ENCODE results near the gene FTSJ1.
"Not testable (repeated sequence)": the region's sequence is repeated elsewhere in the genome, so short reads cannot be mapped to it uniquely, and the experiment has no call there.

Gene FTSJ1

GRCh38 chrX:48498374-48498809 is 22.4 kb downstream of the FTSJ1 start:
- peak in 1 of 2 donors; percentile 2 for DNase-seq

DNA sequence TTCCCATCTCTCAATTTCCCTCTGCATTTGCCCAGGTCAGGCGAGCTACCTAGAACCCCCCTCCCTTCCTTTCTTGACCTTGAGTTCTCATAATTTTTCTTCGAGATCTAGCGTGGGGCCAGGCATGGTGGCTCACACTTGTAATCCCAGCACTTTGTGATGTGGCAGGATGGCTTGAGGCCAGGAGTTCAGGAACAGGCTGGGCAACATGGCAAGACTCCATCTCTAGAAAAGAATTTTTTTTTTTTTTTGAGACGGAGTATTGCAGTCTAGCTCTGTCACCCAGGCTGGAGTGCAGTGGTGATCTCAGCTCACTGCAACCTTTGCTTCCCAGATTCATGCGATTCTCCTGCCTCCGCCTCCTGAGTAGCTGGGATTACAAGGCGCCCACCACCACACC is 28.3 kb downstream of the FTSJ1 start:
- DNase-seq = no peak

GRCh38 chrX:48505481-48505880 is 29.5 kb downstream of the FTSJ1 start:
- no peak for DNase-seq

GRCh38 chrX:48507246-48507645 is 31.2 kb downstream of the FTSJ1 start:
- DNase-seq = no peak

DNA sequence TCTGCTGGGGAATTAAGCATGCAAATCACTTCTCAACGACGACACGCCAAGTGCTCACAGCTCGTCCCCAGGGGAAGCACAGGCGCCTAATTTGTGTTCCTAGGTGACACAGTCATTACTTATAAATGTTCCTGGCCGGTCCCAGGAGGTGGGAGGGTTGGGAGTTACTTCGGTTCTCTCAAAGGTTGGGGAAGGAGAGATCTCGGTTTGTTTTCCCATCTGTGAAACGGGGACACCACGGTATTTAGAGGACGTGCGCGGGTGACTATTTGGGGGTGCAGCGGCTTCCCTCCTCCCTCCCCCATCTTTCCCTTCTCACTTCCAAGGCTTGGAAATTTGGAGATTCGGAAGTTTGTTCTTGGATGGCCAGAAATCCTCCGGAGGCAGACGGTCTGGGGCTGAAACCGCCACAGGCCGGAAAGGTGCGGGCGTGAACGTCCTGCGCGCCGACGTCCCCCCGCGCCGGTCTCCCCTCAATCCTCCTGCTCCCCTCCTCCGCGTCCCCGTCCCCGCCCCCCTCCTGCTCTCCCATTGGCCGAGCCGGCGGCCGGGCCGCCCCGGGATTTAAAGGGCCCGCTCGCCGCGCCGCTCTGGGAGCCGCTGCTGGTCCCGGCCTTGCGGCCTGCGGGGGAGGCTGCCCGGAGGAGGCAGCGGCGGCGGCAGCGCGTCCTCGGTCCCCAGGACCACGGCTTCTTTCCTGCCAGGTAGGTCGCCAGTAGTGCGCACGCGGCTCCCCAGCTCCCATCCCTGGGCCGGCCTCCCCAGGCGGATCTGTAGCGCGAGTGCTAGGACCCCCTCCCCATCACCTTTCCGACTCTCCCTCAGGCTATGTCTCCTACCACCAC is 32.6 kb downstream of the FTSJ1 start, which contains the start of gene PORCN:
Gene PORCN, plus strand, starts transcription at position 593 of the 845 bp plus-strand sequence. CDS start 829 bp downstream, outside the sequence.
- peak; percentile 7 to 43 for DNase-seq

GRCh38 chrX:48509245-48509590 is 33.2 kb downstream of the FTSJ1 start:
- DNase-seq = no peak

DNA sequence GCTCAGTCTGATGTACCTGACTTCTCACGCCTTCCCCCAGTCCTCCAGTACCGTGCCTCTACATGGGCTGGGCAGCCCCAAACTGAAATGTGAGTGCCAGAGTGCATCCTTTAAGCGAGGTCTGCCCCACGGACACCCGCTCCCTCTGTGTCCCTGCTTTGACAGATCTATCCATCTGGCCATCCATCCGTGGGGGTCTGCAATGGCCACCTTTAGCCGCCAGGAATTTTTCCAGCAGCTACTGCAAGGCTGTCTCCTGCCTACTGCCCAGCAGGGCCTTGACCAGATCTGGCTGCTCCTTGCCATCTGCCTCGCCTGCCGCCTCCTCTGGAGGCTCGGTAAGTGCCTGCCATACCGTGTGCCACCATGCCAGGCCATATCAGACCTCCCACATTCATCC is 33.6 kb downstream of the FTSJ1 start:
- no peak for DNase-seq

- DNase-seq = no peak
These were observed 35.6 kb downstream of the FTSJ1 start for GRCh38 chrX:48511560-48511959.

DNA sequence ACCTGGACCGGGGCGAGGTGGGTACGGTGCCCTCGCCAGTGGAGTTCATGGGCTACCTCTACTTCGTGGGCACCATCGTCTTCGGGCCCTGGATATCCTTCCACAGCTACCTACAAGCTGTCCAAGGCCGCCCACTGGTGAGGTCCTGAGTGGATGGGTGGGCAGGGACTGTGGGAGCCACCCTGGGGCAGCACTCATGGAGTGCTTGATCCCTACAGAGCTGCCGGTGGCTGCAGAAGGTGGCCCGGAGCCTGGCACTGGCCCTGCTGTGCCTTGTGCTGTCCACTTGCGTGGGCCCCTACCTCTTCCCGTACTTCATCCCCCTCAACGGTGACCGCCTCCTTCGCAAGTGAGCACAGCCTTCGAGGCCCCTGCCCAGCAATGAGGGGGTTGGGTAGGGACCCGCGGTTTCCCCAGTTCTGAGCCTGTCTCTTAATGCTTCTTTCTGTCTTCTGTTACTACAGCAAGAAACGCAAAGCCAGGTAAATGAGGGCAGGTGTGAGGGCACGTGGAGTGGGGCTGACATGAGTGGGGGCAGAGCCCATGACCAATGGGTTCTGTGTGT is 36.5 kb downstream of the FTSJ1 start:
- DNase-seq = no peak

DNA sequence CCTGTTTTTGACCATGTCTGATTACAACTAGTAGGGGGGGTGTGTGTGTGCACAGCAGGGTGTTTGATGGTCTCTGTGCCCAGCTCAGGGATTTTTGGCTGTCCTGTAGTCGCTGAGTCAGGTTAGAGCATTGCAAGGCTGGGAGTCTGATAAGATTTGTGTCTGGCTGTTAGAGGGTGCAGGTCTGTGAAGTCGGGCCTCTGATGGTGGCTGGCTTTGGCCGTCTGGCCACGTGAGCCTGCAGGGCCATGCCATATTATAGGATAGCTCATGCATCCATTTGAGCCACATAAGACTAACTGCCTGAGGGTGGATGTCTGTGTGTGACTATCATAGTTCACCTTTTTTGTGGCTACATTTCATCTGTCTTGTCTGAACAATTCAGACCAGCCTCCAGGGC is 37.7 kb downstream of the FTSJ1 start:
- DNase-seq = no peak

- no peak for DNase-seq
These were observed 38.3 kb downstream of the FTSJ1 start for GRCh38 chrX:48514126-48514806.

- DNase-seq = no peak
These were observed 39.0 kb downstream of the FTSJ1 start for GRCh38 chrX:48514868-48515460.

DNA sequence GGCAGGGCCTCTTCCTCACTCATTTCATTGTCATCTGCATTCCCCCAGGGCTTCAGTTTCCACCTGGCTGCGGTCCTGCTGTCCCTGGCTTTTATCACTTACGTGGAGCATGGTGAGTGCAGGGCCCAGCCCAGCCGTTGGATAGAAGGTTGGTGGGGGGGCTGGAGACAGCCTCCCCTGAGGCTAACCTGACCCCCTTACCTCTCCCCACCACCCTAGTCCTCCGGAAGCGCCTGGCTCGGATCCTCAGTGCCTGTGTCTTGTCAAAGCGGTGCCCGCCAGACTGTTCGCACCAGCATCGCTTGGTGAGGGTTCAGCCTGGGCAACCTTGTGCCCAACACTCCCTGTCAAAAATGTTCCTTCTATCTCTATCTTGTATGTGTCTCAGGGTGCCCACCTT is 39.8 kb downstream of the FTSJ1 start:
- no peak for DNase-seq

- DNase-seq = no peak
These were observed 40.3 kb downstream of the FTSJ1 start for GRCh38 chrX:48516285-48516684.

DNA sequence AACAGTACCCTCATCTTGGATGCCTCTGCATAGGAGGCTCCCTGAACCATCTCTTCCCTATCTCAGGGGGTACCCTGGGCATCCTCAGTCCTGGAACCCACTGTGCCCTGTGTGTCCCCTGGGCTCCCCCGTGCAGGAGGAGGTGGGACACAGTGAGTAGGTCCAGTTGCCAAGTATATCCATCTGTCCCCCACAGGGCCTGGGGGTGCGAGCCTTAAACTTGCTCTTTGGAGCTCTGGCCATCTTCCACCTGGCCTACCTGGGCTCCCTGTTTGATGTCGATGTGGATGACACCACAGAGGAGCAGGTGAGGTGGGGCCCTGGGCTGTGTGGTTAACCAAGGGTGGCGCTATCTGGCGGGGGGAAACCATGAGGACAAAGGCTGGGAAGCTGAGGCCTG is 41.0 kb downstream of the FTSJ1 start:
- DNase-seq = no peak

DNA sequence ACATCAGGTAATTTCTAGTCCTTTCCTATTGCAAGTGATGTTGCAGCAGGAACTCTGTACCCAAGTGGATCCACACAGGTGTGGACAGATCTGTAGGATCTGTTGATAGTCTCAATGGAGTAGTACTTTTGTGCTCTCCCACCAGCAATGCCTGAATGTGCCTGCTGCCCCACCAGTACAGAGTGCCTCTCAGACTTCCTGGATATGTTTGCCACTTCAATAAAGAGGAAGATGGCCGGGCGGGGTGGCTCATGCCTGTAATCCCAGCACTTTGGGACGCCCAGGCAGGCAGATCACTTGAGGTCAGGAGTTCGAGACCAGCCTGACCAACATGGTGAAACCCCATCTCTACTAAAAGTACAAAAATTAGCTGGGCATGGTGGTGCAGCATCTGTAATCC is 43.5 kb downstream of the FTSJ1 start:
- not testable (repeated sequence) for DNase-seq

- DNase-seq = no peak
These were observed 44.5 kb downstream of the FTSJ1 start for GRCh38 chrX:48520455-48520854.

DNA sequence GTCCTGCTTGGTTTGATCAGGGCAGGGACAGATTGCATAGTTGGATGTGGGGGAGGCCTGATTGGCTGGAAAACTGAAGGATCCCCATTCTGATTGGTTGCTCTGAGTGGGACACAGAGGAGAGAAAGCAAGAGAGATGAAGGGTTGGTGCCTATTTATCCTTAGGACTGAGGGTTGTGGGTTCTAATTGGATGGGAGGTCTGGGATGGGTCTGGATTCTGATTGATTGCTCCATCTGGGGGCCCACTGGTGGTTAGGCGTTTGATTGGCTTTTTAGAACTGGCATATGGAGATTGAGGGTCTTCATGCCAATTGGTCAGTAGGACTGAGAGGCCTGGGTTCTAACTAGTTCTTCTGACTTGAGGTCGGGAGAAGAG is 45.0 kb downstream of the FTSJ1 start:
- DNase-seq = no peak

GRCh38 chrX:48521353-48522243 is 45.6 kb downstream of the FTSJ1 start, which contains the start of gene EBP:
Gene EBP, plus strand, starts transcription at chrX:48521808. Its CDS starts 1,964 bp downstream, at chrX:48523772.
- peak; percentile 24 to 78 for DNase-seq

DNA sequence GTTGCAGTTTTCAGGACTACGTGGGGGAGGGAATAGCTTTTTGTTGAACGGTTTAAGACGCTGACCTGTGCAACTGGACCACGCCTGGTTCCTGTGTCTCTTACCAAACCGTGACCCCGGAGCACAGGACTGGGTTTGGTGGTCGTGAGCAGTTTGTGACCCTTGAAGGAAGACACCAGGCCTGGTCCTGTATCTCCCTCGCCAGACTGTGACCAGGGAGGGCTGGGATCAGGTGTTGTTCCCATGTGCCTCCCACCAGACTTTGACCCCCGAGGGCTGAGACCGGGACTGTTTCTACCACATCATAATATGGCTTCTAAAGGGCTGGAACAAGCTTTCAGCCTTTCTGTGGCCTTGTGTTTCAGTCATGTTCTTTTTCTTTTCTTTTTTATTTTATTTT is 46.3 kb downstream of the FTSJ1 start:
- no peak for DNase-seq

- DNase-seq = no peak
These were observed 47.7 kb downstream of the FTSJ1 start for GRCh38 chrX:48523682-48524081.

GRCh38 chrX:48525853-48526252 is 49.9 kb downstream of the FTSJ1 start:
- not testable (repeated sequence) for DNase-seq

Measured in bone marrow (tissue), 2 donors.